Tibial nerve (tissue), 3 donors: ENCODE results near the gene ZBTB1.
"Not testable (repeated sequence)": the region's sequence is repeated elsewhere in the genome, so short reads cannot be mapped to it uniquely, and the experiment has no call there.

Experiments
- POLR2A ChIP-seq, 2 donors: fragments of 450-650 bp; IDR thresholded peaks; one replicate each; pipeline ENCODE4 v1.6.1; 2017; ENCODE audit warnings: antibody characterized with exemption in 2 of 2, mild to moderate bottlenecking in 2 of 2, moderate library complexity in 2 of 2
- TF ChIP-seq, protein P1 (sequence below), 5 experiments: fragments of 200-600 bp in 3 of 5; fragments of 450-650 bp in 2 of 5; sonication (generic) in 3 of 5; IDR thresholded peaks; one replicate each; pipeline ENCODE4 v1.5.1; 2016 to 2019; ENCODE audit warnings: antibody characterized with exemption in 5 of 5, mild to moderate bottlenecking in 3 of 5, moderate library complexity in 2 of 5

- TF ChIP-seq, protein P1, sequence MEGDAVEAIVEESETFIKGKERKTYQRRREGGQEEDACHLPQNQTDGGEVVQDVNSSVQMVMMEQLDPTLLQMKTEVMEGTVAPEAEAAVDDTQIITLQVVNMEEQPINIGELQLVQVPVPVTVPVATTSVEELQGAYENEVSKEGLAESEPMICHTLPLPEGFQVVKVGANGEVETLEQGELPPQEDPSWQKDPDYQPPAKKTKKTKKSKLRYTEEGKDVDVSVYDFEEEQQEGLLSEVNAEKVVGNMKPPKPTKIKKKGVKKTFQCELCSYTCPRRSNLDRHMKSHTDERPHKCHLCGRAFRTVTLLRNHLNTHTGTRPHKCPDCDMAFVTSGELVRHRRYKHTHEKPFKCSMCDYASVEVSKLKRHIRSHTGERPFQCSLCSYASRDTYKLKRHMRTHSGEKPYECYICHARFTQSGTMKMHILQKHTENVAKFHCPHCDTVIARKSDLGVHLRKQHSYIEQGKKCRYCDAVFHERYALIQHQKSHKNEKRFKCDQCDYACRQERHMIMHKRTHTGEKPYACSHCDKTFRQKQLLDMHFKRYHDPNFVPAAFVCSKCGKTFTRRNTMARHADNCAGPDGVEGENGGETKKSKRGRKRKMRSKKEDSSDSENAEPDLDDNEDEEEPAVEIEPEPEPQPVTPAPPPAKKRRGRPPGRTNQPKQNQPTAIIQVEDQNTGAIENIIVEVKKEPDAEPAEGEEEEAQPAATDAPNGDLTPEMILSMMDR (IDR thresholded peaks at IDR 0.05), result not testable (repeated sequence)
- not testable (repeated sequence) for TF ChIP-seq POLR2A (IDR thresholded peaks at IDR 0.05)
Observed at GRCh38 chr14:64569646-64570045, 65.1 kb downstream of the ZBTB1 start.
